T-helper 1 cell treated with Interleukin-12 subunit alpha and Interleukin-12 subunit beta and Interleukin-4 antibody, amounts not matched to agents 30 μg/mL and 1 μg/mL, for 36 hours (primary cell): Measurements from ENCODE around the gene SLC5A10.

Source experiments
- H3K27ac Mint-ChIP-seq: one replicate; pipeline ENCODE4 v1.8.0; 2021; ENCODE audit warnings: mild to moderate bottlenecking, mixed read lengths
- H3K27me3 Mint-ChIP-seq: one replicate; pipeline ENCODE4 v1.8.0; 2021; ENCODE audit warnings: low read depth, mixed read lengths
- H3K36me3 Mint-ChIP-seq: one replicate; pipeline ENCODE4 v1.8.0; 2021; ENCODE audit warnings: low read depth, mixed read lengths
- H3K4me1 Mint-ChIP-seq: one replicate; pipeline ENCODE4 v1.8.0; 2021; ENCODE audit warnings: low read depth, mixed read lengths
- H3K4me3 Mint-ChIP-seq: one replicate; pipeline ENCODE4 v1.8.0; 2021; ENCODE audit warnings: mild to moderate bottlenecking, moderate library complexity, mixed read lengths
- H3K9me3 Mint-ChIP-seq: one replicate; pipeline ENCODE4 v1.8.0; 2021; ENCODE audit warnings: mixed read lengths

Gene SLC5A10

GRCh38 chr17:18978655-18979054, 26.7 kb downstream of the SLC5A10 start:
- Mint-ChIP-seq H3K4me1 (no peaks in the 10 kb centered on the region), H3K27me3 (no peaks in the 10 kb centered on the region), H3K36me3 (no peaks in the 10 kb centered on the region), H3K27ac (no peak overlapping the region), H3K9me3 (no peaks in the 10 kb centered on the region), H3K4me3 (no peak overlapping the region)

- H3K4me3 Mint-ChIP-seq = no peak overlapping the region
- no peaks in the 10 kb centered on the region for H3K36me3 Mint-ChIP-seq
- no peaks in the 10 kb centered on the region for H3K27me3 Mint-ChIP-seq
- H3K4me1 Mint-ChIP-seq = no peaks in the 10 kb centered on the region
- no peak overlapping the region for H3K27ac Mint-ChIP-seq
- no peaks in the 10 kb centered on the region for H3K9me3 Mint-ChIP-seq
These were observed 28.8 kb downstream of the SLC5A10 start for GRCh38 chr17:18980682-18981334.

- no peaks in the 10 kb centered on the region for H3K9me3 Mint-ChIP-seq
- H3K36me3 Mint-ChIP-seq = peaks cover 3% of the 10 kb centered on the region
- H3K4me1 Mint-ChIP-seq = no peaks in the 10 kb centered on the region
- no peak overlapping the region for H3K4me3 Mint-ChIP-seq
- no peak overlapping the region for H3K27ac Mint-ChIP-seq
- no peaks in the 10 kb centered on the region for H3K27me3 Mint-ChIP-seq
These were observed 29.3 kb downstream of the SLC5A10 start for GRCh38 chr17:18981335-18981641.

GRCh38 chr17:18981642-18982424, 29.9 kb downstream of the SLC5A10 start:
- Mint-ChIP-seq H3K27ac (no peak overlapping the region), H3K27me3 (no peaks in the 10 kb centered on the region), H3K4me1 (no peaks in the 10 kb centered on the region), H3K4me3 (no peak overlapping the region), H3K9me3 (no peaks in the 10 kb centered on the region), H3K36me3 (peaks cover 3% of the 10 kb centered on the region)

- Mint-ChIP-seq H3K9me3 (no peaks in the 10 kb centered on the region), H3K27ac (no peak overlapping the region), H3K36me3 (peaks cover 3% of the 10 kb centered on the region), H3K27me3 (no peaks in the 10 kb centered on the region), H3K4me3 (no peak overlapping the region), H3K4me1 (no peaks in the 10 kb centered on the region)
These were observed 32.5 kb downstream of the SLC5A10 start for GRCh38 chr17:18984273-18985114.

GRCh38 chr17:18985475-18985874, 33.5 kb downstream of the SLC5A10 start:
- Mint-ChIP-seq H3K4me1 (no peaks in the 10 kb centered on the region), H3K4me3 (no peak overlapping the region), H3K27me3 (no peaks in the 10 kb centered on the region), H3K9me3 (no peaks in the 10 kb centered on the region), H3K27ac (no peak overlapping the region), H3K36me3 (peaks cover 3% of the 10 kb centered on the region)

- Mint-ChIP-seq H3K4me1 (no peaks in the 10 kb centered on the region), H3K4me3 (no peak overlapping the region), H3K36me3 (peaks cover 3% of the 10 kb centered on the region), H3K9me3 (no peaks in the 10 kb centered on the region), H3K27ac (no peak overlapping the region), H3K27me3 (no peaks in the 10 kb centered on the region)
These were observed 34.7 kb downstream of the SLC5A10 start for GRCh38 chr17:18986541-18987229.

GRCh38 chr17:18987230-18987610, 35.3 kb downstream of the SLC5A10 start:
- Mint-ChIP-seq H3K9me3 (no peaks in the 10 kb centered on the region), H3K4me1 (no peaks in the 10 kb centered on the region), H3K36me3 (peaks cover 3% of the 10 kb centered on the region), H3K4me3 (no peak overlapping the region), H3K27me3 (no peaks in the 10 kb centered on the region), H3K27ac (no peak overlapping the region)

- Mint-ChIP-seq H3K4me3 (no peak overlapping the region), H3K9me3 (no peaks in the 10 kb centered on the region), H3K4me1 (peaks cover under 1% of the 10 kb centered on the region), H3K27me3 (no peaks in the 10 kb centered on the region), H3K27ac (no peak overlapping the region), H3K36me3 (peaks cover 3% of the 10 kb centered on the region)
These were observed 36.0 kb downstream of the SLC5A10 start for GRCh38 chr17:18987862-18988545.

- H3K36me3 Mint-ChIP-seq = peaks cover 3% of the 10 kb centered on the region
These were observed 36.7 kb downstream of the SLC5A10 start for GRCh38 chr17:18988546-18989173.

GRCh38 chr17:18990331-18990730, 38.4 kb downstream of the SLC5A10 start:
- peaks cover 7% of the 10 kb centered on the region for H3K4me1 Mint-ChIP-seq
- H3K27me3 Mint-ChIP-seq = no peaks in the 10 kb centered on the region
- no peak overlapping the region for H3K4me3 Mint-ChIP-seq
- peaks cover 9% of the 10 kb centered on the region for H3K36me3 Mint-ChIP-seq
- H3K9me3 Mint-ChIP-seq = peaks cover 6% of the 10 kb centered on the region
- no peak overlapping the region for H3K27ac Mint-ChIP-seq

More at GRCh38 chr17:18988546-18989173, 36.7 kb downstream of the SLC5A10 start:
- peaks cover 7% of the 10 kb centered on the region for H3K4me1 Mint-ChIP-seq
- H3K27ac Mint-ChIP-seq = no peak overlapping the region
- no peak overlapping the region for H3K4me3 Mint-ChIP-seq
- no peaks in the 10 kb centered on the region for H3K27me3 Mint-ChIP-seq
- H3K9me3 Mint-ChIP-seq = no peaks in the 10 kb centered on the region

GRCh38 chr17:18991531-18992315, 39.8 kb downstream of the SLC5A10 start:
- H3K36me3 Mint-ChIP-seq = peaks cover 10% of the 10 kb centered on the region
- no peaks in the 10 kb centered on the region for H3K27me3 Mint-ChIP-seq
- peaks cover 12% of the 10 kb centered on the region for H3K9me3 Mint-ChIP-seq
- no peak overlapping the region for H3K4me3 Mint-ChIP-seq
- no peak overlapping the region for H3K27ac Mint-ChIP-seq
- H3K4me1 Mint-ChIP-seq = peaks cover 7% of the 10 kb centered on the region
